C1 segment of cervical spinal cord (tissue), 14 donors: ENCODE data around the gene ADARB1.

ENCODE experiments used
- DNase-seq, 14 donors: peaks; one replicate each; lab custom pipeline; 2025; lab: John Stamatoyannopoulos, UW

Gene ADARB1

DNA sequence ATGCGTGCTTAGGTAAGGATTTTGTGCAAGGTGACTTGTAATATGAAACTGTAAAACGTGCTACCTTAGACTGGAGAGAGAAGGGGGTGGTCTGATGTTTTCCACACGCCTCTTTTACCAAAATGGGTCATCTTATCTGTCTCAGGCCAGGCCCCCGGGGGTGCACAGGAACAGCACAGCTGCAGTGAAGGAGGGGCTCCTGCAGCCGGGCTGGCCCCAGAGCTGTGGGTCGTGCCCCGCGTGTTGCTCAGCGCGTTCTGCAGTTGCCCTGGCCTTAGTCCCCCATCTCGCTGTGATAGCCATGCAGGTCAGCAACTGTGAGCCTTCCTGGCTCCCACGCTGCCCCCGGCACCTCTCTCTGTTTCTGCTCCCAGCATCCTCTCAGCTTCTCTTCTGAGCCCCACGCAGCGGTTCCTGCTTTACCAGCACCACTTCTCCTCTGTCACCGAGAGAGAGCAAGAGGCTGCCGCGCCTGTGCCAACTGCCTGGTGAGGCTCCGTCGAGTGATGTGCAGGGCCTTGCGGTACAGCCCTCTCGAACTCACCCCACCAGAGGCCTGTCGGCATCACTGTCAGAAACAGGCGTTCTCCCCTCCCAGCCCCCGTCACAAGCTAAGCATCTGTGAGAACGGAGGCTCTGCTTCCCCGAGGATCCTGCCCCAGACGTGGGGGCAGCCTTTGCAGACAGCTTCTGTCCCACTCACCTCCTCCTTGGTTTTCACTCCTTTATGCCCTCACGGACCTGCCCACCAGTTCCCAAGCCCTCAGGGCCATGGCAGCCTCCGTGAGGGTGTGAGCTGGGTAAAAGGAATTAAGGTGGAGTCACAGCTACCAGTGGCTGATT is 73.3 kb downstream of the ADARB1 start:
- no peak for DNase-seq

DNA sequence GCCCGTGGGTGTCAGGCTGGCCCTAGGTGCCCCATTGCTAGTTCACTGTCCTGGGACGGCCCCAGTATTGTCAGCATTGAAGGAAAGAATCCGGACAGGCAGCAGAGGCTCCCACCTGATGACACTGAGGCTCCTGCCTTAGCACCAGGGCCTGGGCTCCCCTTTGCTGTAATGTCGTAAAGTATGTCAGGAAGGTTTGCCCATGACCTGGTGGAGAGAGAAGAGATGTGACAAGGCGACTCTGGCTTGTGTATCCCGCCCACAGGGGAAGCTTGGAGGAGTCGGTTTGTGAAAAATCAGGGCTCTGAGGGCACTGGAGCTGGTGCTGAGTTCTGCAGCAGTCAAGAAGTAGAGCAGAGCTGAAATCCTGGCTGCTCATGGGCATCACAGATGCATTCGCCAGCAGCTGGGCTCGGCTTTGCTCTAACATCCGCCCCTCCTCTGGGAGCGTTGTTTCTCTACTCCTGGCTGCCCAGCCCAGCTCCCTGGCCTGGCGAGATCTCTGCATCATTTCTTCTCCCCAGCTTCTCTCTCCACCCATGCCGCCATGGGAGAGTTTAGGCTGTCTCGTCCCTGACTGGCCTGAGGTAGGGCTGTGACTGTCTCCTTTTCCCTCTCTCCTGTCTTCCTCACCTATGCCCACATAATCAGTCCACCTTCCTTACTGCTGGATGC is 74.1 kb downstream of the ADARB1 start:
- no peak for DNase-seq

- no peak for DNase-seq
Measured at GRCh38 chr21:45149021-45149420, 74.6 kb downstream of the ADARB1 start.

DNA sequence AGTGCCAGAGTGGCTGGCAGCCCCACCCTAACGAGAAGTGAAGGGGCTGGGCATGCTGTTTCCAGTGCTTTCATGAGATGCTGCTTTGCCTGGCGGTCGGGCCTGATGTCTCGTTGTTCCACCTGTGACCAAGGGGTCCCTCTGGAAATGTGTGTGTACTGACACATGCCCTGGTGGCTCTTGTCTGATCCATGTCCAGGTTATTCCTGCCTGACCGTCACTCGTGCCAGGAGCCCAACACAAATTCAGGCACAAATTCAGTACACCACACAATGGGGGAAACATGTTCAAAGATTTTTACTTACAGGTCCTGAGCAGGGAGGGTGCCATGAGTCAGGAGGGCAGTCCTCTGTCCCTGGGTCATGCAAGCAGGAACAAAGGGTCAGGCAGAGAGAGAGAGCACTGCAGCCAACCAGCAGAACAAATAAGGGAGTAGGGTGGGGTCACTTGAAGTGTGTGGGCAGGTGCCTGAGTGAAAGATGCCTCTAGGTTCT is 76.3 kb downstream of the ADARB1 start:
- DNase-seq = no peak

DNA sequence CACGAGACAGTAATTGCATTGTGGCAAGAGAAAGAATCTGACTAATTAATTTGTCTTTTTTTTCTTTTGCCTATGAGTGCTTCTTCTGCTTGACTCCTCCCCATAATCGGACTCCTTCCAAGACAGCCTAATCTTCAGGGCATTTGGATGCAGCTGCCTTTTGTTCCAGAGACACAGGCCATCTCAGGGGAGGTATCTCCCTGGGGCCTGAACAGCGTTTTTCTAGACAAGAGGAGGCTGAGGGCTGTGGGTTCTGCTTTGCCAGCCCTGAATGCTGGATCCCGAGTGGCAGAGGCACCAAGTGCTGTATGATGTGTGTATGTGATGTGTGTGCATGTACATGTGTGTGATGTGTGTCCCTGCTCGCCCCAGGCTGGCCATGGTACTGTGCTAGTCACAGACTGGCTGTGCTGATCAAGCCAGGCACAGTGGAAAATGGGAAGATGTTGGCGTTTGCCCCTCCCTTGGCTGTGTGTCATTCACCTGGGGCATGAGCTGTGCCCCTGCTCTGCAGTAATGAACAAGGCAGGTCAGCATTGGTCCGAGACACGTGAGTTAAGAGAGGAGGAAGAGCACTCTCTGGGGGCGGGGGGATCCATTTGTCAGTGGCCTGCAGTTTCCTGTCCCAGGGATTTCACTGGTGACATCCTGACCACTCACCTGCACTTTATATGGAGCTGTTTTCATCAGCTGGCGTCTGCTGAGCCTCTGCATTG is 77.2 kb downstream of the ADARB1 start:
- no peak for DNase-seq

DNA sequence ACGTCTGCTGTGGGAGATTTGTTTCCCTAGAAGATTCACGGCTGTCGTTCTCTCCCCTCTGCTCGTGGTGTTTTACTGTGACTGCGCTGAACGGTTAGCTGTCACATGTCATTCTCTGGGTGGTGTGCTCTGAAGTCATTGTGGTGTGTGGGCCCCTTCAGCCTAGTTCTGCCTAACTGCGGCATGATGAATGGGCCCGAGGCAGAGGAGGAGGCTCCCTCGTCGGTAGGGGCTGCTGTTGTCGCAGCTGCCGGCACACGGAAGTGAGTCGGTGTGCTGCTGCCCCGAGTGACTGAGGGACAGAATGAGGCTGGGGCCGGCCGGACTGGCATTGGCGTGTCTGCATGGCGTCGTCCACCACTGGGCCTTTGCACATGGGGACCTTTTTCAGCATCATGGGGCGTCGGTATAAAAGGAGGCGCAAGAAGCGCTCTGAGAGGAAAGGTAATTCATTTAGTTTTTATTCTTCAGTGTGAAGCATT is 77.9 kb downstream of the ADARB1 start:
- DNase-seq = peak in 3 of 14 donors; percentile 16 to 36 (median 35)

DNA sequence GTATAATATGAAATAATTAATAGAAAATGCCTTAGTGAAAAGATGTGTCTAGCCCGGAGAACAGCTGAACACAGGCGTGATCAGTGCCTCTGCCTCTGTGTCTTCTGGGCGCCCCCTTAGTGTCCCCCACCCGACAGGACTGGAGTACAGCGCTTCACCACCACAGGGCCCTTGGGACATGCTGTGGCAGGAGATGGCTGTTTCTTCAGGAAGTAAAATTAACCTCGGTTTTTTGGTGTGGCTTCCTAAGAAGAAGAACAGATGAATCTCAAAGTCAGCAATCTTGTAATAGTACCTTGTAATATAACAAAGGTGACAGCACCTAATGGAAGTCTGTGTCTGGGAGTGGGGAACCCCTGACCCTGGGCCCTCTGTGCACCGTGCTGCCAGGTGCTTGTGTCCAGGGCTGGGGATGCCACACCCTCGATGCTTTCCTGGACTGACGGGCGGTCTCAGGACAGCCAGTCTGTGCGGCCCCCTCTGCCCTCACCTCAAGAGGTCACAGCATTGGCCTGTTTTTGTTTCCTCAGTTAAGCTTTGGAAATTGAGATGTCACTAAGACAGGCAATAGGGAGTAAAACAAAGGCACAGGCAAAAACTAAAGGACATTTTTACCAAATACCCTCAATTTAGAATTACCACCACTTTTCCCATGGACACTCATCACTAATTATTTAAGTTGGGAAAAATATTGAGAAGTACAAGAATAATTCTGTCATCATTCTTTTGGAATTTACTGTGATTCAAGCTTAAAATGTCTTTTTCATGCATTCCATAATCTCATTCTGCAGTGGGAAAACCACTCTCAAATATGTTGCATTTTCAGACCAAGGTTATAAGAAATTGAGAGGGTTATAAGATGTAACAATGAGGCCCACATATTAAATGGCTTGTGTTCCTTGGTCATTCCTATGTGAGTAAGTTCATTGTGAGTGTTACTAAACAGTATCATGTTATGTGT is 79.3 kb downstream of the ADARB1 start:
- DNase-seq = no peak

- DNase-seq = no peak
Measured at GRCh38 chr21:45154511-45155508, 80.4 kb downstream of the ADARB1 start.

DNA sequence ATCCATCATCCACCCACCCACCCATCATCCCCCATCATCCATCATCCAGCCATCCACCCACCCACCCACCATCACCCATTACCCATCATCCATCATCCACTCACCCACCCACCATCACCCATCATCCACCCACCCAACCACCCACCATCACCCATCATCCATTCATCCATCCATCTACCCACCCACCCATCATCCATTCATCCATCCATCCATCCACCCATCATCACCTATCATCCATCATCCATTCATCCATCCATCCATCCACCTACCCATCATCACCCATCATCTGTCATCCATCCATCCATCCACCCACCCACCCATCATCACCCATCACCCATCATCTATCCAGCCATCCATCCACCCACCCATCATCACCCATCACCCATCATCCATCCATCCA is 81.5 kb downstream of the ADARB1 start:
- no peak for DNase-seq

DNA sequence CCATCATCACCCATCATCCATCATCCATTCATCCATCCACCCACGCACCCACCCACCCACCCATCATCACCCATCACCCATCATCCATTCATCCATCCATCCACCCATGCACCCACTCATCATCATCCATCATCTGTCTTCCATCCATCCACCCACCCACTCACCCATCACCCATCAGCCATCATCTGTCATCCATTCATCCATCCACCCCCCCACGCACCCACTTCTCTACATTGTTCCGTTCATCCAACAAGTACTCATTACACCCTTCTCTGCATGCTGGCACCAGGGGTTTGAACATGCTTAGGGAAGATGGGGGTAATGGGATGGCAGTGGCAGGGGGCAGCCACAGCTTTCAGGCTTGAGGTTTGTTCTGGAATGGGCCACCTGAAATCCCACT is 82.1 kb downstream of the ADARB1 start:
- DNase-seq = no peak

DNA sequence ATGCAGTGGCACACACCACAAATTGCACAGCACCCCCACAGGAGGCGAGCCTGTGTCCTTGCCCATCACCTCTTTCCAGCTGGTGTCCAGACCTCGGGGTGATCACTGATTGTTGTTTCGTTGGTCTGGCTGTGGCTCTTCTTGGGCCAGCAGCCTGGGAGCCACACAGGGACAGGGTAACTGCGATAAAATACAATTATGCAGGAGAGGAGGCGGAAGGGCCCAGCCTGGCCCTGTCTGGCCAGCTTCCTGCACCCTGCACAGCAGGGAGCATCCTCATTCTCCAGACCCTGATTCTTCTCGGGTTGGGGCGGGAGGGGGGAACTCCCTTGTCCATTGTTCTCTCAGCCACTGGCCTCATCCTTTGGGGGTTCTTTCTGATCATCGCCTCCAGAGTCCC is 83.6 kb downstream of the ADARB1 start:
- DNase-seq = no peak

DNA sequence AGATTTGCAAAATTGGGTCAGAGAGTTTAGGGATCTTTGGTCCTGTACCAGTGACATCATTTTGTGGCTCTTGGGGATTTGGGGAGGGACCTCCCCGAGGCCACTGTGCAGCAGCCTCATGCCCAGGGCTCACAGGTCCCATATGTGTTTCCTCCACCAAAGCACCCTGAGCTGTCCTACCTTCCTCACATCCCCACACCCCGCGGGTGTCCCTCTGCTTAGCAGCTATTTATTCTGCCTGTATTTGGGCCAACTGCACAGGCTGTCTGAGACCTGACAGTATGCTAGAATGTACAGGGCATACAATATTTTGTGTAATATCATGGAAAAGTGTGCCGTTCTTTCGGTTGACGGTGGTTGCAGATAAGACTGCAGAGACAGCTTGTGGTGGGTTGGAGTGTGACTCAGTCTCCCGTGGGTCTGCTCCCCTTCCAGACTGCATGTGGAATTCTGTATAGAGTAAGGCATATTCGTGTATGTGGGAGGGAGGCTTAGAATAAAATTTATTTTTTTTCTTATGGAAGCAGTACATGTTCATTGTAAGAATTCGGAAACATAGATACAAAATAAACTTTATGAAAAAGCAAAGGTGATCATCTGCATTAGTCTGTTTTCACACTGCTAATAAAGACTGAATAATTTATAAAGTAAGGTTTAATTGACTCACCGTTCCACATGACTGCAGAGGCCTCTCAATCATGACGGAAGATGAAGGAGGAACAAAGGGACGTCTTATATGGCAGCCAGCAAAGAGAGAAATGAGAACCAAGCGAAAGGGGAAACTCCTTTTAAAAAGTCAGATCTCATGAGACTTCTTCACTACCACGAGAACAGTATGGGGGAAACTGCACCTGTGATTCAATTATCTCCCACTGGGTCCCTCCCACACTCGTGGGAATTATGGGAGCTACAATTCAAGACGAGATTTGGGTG is 84.4 kb downstream of the ADARB1 start:
- DNase-seq = no peak

GRCh38 chr21:45160198-45160597 is 85.8 kb downstream of the ADARB1 start:
- no peak for DNase-seq

DNA sequence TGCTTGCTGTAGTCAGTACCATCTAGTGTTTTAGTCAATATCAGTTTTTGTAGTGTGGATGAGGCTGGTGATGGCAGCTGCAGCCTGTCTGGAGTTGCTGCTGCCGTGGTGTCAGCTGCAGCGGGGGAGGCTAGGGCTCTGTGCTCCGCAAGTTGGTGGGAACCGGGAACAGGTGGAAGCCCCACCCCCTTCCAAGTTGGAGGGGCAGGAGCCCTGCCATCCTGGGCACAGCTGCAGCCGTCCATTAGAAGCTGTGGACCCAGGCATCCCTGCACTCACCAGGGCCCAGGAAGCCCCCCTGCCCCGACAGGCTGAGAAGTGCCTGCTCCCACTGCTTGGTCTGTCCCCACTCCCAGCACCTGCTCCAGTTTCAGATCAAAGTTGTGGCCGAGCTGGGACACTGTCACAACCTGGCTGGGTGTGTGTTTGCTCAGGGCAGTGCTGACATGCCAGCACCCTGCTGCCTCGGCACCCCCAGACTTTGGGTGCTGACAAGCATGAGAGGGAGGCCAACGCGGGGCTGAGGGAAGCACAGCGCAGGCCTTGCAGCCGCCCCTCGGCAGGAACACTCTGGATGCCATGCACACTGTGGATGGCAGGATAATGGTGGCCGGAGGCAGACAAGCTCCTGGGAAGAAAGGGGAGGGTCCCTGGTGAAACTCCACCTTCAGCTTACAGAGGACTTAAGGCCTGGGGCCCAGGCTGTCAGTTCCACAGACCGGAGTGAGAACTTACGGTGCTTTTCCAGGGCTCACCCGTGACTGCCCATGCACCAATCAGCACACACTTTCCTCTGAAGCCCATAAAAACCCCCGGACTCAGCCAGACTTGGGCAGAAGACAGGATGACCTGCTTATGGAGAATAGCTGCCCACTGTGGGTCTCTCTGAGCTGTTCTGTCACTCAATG is 86.9 kb downstream of the ADARB1 start:
- no peak for DNase-seq

DNA sequence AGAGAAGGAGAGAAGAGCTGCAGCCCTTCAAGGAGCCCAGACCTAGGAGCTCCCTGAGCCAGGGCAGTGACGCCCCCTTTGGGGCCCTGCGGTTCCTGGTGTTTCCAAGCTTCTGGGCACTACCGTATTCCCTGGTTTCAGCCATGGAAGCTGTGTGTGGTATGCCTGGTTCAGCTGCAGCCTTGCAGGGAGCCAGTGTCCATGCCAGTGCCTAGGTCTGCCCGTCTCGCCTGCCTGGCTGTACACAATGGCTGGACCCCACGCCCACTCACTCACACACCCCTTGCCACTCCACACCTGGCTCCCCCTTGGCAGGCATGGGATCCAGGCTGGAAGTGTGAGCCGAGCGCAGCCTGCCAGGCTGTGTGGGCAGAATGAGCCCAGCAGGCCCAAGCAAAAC is 87.7 kb downstream of the ADARB1 start:
- DNase-seq = no peak

DNA sequence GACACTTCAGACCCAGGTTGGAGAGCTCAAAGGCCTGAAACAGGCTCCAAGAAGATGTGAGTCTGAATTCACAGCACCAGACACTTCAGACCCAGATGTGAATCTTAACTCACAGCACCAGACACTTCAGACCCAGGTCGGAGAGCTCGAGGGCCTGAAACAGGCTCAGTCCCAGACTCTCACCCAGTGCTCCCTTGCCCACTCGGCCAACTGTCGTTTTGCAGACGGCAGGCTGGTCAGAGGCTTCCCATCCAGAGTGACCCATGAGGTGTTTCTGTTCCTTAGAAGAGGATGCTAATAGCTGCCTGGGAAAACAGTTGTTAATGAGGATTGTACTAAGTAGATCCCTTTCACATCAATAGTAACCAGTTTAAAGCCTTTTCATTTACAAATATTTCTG is 88.4 kb downstream of the ADARB1 start:
- no peak for DNase-seq

DNA sequence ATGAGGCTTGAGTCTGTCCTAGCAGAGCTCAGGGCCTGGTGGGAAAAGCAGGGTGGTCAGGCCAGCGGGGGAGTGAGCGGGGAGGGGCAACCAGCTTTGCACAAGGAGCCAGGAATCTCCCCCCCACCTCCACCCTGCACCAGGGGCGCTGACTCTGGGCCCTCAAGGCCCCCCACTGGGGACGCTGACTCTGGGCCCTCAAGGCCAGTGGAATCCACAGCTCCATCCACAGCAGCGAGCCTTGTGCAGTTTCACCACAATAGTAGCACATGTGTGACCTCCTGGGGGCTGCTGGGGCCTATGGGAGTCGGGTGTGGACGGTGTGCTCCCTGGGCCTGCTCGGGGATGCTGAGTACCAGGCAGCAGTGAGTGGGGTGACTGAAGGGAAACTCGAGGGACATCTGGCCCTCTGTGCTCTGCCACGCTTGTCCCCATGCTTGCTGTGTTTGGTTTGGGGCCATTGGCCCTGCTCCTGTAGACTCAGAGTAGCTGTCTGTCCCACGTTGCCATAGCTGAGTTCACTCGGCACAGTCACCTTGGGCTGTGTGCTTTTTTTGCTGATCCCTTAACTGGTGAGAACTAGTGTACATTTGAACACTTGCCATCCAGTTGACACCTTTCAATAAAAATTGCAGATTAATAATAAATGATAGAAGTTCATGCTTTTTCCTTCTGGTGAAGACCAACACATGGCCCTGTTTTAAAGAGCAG is 89.2 kb downstream of the ADARB1 start:
- DNase-seq = no peak
